Measurements from ENCODE around the gene IRX1.

IRX1 gene

DNA sequence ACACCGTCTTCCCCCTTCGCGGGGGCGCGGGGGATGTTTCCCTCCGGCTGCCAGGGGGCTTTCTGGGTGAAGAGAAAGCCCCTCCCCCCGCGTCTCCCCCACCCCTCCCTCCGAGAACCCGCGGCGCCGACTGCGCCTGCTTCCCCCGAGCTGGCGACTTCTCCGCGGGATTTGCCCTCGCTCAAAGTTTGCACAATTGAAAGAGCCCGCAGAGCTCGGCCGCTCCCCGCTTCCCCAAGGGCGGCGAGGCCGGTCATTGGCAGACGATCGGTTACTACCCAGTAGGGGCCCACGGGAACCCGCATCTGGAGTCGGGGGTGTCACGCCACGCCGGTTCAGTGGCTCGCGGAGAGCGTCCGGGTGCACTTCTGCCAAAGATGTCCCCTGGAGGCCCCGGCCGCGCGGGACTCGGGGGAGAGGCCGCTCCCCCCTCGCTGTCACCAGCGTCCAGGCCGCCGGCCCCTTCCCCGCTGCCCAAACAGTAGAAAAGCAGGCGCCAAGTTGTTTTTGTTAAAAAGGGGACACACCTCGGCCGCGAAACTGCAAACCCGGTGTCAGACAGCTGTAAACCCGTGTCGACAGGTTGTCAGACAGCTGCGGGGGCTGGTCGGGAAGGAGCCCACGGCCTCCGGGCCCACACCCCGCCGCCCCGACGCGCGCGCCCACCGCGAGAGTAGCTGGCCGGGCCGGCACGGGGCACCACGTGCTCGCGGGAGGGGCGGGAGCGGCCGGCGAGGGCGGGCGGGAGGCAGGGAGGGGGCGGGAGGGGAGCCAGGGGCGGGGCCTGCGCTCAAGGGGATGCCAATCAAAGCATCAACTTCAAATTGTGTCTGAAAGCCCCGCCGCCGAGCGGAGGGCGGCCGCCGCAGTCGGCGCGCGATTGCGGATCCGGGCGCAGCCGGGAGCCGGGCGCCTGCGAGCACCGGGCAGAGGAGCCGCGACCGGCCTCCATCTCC is at the start of gene IRX1:
Gene IRX1 (plus strand): TSS at position 827 of the 956 bp plus-strand sequence. CDS start 274 bp downstream, outside the sequence.
- peaks cover 1% of the 10 kb centered on the region for H3K36me3 Mint-ChIP-seq (ENCODE audit: low read depth)
- H3K4me3 Mint-ChIP-seq: no peak within 1 kb of the TSS
- H3K9me3 Mint-ChIP-seq: no peaks in the 10 kb centered on the region
- ATAC-seq: no peak
- no peak within 1 kb of the TSS for H3K27ac Mint-ChIP-seq
- H3K4me1 Mint-ChIP-seq: peaks cover 7% of the 10 kb centered on the region
- peaks cover 68% of the 10 kb centered on the region for H3K27me3 Mint-ChIP-seq
- no peak for DNase-seq

DNA sequence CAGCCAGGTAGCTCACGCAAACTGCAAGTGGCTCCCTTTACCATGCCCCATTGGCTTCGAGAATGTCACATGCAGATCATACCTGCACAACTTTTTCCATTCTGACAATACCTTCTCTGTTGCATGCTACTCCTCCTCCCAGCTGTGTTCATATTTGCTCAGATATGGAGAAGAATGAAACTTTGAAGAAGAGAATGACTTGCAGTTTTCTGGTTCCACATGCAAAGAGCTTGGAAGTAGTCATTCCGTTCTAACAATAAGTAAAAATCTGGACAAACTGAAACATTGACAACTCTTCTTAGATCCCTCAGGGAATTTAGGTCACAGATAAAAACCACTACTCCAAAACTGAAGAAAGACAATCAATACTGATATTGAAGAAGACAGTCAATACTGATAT is 49.6 kb upstream of the IRX1 start:
- Mint-ChIP-seq H3K4me3 (no peak overlapping the region), H3K27ac (no peak overlapping the region), H3K27me3 (no peaks in the 10 kb centered on the region), H3K4me1 (no peaks in the 10 kb centered on the region), H3K9me3 (no peaks in the 10 kb centered on the region), H3K36me3 (ENCODE audit: low read depth) (no peaks in the 10 kb centered on the region)
- ATAC-seq: no peak
- no peak for DNase-seq

DNA sequence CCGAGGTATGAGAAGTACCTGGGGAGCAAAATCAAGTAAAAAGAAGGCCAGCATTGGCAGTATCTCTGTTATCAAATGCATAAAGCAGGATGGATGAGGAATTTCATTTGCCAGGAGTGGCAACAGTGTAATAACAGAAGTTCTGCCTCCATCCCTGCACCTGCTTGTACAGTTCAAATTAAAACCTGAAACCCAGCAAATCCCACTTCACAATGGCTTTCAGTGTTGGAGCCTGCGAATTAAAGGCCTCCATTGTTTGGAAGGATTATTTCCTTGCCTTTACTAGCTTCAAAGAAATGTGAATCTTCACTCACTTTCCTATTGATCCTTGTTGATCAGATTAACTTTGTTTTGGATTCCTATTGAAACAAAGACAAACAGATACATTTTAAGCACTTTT is 31.5 kb upstream of the IRX1 start:
- H3K27ac Mint-ChIP-seq: no peak overlapping the region
- no peak overlapping the region for H3K4me3 Mint-ChIP-seq
- ATAC-seq: no peak
- H3K27me3 Mint-ChIP-seq: peaks cover 3% of the 10 kb centered on the region
- DNase-seq: no peak
- peaks cover 17% of the 10 kb centered on the region for H3K9me3 Mint-ChIP-seq
- no peaks in the 10 kb centered on the region for H3K4me1 Mint-ChIP-seq
- no peaks in the 10 kb centered on the region for H3K36me3 Mint-ChIP-seq (ENCODE audit: low read depth)

DNA sequence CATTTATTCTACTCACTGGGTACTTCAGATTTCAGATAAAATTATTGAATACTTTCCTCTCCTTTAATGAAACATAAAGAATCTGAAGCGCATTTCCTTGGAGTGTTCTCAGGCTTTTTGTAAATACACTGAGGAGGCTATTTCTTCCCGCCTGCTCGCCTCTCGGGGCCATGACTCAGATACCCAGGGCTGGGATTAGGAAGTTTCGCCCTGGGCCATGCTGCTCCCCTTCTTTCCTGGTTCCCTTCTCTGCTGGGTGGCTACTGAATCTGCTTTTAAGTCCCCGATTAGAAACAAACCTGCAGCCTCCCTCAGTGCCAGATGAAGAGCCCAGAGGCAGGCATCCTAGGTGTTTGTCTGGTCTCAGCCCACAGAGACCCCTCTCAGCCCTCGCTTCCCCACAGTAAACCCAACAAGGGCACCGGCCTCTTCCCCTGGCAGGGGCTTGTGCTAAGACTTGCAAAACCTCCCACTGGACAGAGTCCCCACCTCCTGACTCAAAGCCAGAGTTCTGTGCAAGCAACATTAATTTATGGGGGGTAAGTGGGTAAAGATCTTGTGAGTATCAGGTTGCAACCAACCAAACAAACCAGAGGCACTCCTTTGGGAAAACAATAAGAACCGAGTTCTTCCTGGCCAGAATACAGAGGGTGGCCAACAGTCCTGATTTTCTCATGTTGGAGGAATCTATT is 30.7 kb upstream of the IRX1 start:
- no peak for DNase-seq
- Mint-ChIP-seq H3K36me3 (ENCODE audit: low read depth) (no peaks in the 10 kb centered on the region), H3K27me3 (peaks cover 3% of the 10 kb centered on the region), H3K4me3 (no peak overlapping the region), H3K9me3 (peaks cover 17% of the 10 kb centered on the region), H3K4me1 (no peaks in the 10 kb centered on the region), H3K27ac (no peak overlapping the region)
- no peak for ATAC-seq

DNA sequence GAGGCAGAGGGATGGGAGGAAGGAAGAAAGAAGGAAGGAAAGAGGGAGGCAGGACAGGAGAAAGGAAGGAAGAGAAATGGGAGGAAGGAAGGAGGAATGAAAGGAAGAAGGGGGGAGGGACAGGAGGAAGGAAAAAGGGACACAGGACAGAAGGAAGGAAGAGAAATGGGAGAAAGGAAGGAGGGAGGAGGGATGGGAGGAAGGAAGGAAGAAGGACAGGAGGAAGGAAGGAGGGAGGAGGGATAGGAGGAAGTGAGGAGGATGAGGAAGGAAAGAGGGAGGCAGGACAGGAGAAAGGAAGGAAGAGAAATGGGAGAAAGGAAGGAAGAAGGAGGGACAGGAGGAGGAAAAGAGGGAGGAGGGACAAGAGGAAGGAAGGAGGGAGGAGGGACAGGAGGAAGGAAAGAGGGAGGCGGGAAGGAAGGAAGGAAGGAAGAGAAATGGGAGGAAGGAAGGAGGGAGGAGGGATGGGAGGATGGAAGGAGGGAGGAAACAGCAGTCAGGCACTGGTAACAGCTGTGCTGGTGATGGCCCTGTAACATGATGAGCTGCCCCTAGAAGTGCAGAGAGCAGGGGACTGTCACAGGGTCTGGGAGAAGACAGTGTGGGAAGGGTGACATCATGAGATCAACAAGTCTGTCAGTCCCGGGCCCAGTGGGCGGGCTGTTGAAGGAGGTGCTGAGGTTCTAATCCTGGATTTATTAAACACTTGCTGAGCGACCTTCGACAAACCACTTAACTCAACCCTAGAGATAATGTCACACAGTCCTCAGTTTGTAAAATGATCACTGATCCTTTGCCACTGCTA is 10.7 kb upstream of the IRX1 start:
- Mint-ChIP-seq H3K4me1 (no peaks in the 10 kb centered on the region), H3K9me3 (peaks cover 5% of the 10 kb centered on the region), H3K4me3 (no peak overlapping the region), H3K36me3 (ENCODE audit: low read depth) (no peaks in the 10 kb centered on the region), H3K27ac (no peak overlapping the region), H3K27me3 (peaks cover 24% of the 10 kb centered on the region)
- ATAC-seq (no peak), DNase-seq (no peak)

DNA sequence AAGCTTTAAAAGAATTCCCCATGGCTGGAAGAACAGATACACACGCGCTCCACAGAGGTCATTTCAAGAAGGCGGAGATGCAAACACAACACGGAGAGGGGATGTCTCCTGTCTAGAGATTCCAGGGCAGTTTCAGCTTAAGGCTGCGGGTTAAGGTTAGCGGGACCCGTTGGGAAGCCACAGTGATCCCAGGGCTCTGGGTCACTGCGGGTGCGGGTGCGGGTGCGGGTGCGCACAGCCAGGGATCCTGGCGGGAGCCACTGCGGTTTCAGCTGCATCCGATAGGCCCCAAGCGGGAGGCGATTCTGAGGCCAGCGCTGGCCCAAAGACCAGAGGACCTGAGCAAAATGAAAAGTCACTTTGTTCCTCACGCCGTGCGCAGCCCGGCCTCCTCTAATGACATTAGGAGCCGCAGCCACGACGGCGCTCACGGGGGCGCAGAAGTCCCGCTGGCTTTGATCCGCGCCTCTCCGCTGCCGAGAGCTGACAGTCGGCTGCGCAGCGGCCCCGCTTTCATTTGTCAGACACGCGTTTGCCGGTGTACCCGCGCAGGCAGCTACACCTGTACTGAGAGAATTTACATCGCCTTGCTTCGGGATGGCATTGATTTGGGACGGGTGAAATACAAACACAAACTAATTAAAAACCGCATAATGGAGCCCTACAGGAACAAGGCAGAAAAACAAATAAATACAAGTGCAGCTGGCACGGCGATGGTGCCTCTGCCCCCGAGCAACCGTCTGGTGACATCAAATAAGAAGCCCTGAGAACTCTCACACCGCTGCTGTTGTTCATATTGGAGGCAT is 5.3 kb upstream of the IRX1 start:
- no peak for DNase-seq
- Mint-ChIP-seq H3K4me3 (no peak overlapping the region), H3K9me3 (no peaks in the 10 kb centered on the region), H3K27me3 (peaks cover 53% of the 10 kb centered on the region), H3K27ac (no peak overlapping the region), H3K36me3 (ENCODE audit: low read depth) (no peaks in the 10 kb centered on the region), H3K4me1 (peaks cover 2% of the 10 kb centered on the region)
- no peak for ATAC-seq

DNA sequence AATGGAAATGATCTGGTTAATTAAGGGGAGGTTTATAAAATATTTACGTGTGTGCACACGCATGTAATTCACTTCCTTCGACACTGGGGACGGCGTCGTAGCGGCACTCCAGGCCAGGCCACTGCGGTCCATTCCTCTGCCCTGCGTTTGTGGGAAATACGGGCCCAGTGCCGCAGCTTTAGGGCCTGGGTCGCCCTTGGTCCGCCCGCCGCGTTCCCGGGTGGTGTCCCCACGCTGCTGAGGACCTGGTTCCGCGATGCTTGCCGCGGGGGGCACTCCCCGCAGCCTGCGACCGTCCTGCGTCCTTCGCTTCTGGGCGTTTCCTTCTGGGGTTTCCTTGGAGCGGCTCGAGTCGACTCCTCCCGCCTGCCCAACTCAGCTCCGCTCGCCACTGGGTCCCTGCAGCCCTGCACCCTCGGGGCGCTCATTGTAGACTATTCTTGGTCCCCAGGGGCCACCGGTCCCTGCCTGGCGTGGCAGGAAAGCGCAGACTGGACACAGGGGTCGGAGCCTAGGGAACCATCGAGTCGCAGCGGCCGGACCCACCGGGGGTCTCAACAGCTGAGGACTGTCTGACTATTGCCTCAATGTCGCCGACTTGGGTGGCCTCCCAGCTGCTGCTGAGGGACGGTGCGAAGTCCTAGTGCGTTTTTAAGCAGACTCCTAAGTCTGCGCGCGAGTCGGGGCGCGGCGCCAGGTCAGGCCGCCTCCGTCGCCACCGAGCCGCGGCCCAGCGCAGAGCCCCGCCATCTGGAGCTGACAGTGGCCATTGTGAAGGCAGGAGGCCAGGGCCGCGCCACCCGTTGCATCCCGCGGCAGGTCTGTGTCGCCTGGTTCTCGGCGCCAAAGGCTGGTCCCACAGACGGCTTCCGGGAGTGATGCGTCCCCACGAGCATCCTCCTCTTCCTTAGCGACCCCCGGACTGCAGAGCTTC is 4.4 kb upstream of the IRX1 start:
- Mint-ChIP-seq H3K4me3 (no peak overlapping the region), H3K27me3 (peaks cover 54% of the 10 kb centered on the region), H3K36me3 (ENCODE audit: low read depth) (no peaks in the 10 kb centered on the region), H3K4me1 (peaks cover 2% of the 10 kb centered on the region), H3K27ac (no peak overlapping the region), H3K9me3 (no peaks in the 10 kb centered on the region)
- ATAC-seq: no peak
- no peak for DNase-seq

DNA sequence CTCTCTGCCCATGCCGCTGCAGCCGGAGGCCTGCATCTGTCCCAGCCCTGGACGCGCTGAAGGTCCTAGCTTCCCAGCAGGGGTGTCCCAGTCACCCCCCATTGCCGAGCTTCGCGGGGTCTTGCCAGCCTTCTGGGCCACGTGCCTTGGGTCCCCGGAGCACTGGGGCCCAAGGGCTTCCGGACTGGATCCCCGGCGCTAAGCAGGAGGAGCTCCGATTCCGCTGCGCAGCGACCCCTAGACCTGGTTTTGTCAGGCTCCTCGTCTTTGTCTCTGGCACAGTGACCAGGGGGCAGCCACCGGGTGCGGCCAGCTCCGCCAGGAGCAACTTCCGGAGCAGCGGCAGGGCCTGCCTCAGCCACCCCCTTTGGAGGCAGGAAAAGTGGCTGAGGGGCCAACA is 3.3 kb upstream of the IRX1 start:
- no peaks in the 10 kb centered on the region for H3K36me3 Mint-ChIP-seq (ENCODE audit: low read depth)
- no peak for DNase-seq
- H3K27me3 Mint-ChIP-seq: peaks cover 60% of the 10 kb centered on the region
- no peak overlapping the region for H3K27ac Mint-ChIP-seq
- no peak overlapping the region for H3K4me3 Mint-ChIP-seq
- H3K4me1 Mint-ChIP-seq: peaks cover 5% of the 10 kb centered on the region
- no peak for ATAC-seq
- no peaks in the 10 kb centered on the region for H3K9me3 Mint-ChIP-seq

DNA sequence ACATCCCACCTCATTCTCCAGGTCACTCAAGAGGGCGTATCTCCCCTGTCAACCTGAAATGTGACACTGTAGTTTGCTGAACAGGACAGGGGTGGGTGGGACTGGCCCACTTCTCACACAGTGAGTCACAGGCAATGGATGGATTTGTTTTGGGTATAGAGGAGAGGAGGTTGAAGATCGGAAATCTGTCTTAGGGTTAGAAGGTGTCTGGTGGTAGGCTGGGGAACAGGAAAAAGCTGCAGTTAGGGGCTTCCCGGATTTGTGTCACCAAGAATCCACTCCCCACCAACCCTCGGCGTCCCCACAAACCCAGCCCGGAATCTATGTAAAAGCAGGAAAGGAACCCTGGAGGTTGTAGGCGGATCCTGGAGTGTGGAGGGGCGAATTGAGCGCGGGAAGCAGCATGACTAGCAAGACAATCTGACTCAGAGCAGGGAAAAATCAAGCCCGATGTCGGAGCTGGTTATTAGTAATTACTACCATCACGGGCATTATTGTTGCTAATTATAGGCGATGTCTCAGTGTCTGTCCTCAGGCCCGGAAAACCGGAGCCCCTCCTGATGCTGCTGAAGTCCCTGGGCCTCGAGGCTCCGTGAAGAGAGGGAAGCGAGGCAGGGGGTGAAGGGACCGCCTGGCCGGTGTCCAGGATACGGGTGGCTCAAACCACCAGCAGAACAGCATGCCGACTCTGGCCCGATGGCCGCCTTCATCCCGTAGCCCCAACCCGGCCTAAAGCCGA is 1.7 kb upstream of the IRX1 start:
- no peak for DNase-seq
- Mint-ChIP-seq H3K27me3 (peaks cover 69% of the 10 kb centered on the region), H3K4me3 (no peak overlapping the region), H3K36me3 (ENCODE audit: low read depth) (no peaks in the 10 kb centered on the region), H3K4me1 (peaks cover 5% of the 10 kb centered on the region), H3K9me3 (no peaks in the 10 kb centered on the region), H3K27ac (no peak overlapping the region)
- ATAC-seq: no peak

DNA sequence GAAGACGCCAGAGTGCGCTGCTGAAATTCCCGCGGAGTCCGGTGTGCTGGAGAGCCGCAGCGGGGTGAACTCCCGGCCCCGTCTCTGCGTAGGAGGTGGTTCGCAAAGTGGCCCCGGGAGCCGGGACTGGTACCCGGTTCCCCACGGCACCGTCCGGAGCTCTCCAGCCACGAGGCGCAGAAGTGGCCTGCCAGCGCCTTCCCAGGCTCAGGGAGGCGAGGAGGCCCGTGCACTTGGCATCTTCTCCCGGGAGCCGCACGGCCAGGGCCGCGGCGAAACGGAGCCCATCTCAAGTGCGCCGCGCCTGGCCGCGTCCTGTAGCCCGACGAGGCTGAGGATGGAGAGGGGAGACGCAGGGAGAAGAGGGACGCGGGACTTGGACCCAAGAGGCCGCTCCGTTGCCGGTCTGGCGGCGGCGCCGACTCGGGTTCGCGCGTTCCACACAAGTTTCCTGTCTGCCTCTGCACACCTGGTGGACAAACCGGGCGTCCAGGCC is 1.1 kb upstream of the IRX1 start:
- DNase-seq: no peak
- no peak for ATAC-seq
- Mint-ChIP-seq H3K36me3 (ENCODE audit: low read depth) (peaks cover 1% of the 10 kb centered on the region), H3K4me1 (peaks cover 7% of the 10 kb centered on the region), H3K27me3 (peaks cover 70% of the 10 kb centered on the region), H3K9me3 (no peaks in the 10 kb centered on the region), H3K4me3 (no peak overlapping the region), H3K27ac (no peak overlapping the region)

DNA sequence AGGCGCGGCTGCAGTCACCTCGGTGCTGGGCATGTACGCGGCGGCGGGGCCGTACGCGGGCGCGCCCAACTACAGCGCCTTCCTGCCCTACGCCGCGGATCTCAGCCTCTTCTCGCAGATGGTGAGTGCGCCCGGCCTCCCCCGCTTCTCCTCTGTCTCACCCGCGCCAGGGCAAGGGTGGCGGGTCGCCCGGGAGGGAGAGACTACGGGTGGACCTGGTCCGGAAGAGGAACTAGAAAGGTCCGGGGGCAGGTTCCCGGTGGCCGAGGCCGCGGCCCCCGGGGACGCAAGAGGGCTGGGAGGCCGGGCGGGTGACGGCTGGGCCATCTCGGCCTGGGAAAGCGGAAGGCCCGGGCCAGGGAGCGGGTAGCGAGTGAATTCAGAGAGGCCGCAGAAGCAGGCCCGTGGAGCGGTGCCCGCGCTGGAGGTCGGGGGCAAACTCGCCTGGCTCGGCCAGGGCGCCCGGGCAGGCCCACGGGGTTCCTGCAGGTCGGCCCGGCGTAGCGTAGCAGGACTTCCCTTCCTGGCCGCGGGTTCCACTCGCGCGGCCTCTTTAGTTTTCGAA is 711 bp downstream of the IRX1 start:
- no peak for DNase-seq
- no peak for ATAC-seq
- no peak overlapping the region for H3K27ac Mint-ChIP-seq
- no peak overlapping the region for H3K4me3 Mint-ChIP-seq
- peaks cover 71% of the 10 kb centered on the region for H3K27me3 Mint-ChIP-seq
- H3K36me3 Mint-ChIP-seq (ENCODE audit: low read depth): peaks cover 1% of the 10 kb centered on the region
- no peaks in the 10 kb centered on the region for H3K9me3 Mint-ChIP-seq
- peaks cover 7% of the 10 kb centered on the region for H3K4me1 Mint-ChIP-seq

DNA sequence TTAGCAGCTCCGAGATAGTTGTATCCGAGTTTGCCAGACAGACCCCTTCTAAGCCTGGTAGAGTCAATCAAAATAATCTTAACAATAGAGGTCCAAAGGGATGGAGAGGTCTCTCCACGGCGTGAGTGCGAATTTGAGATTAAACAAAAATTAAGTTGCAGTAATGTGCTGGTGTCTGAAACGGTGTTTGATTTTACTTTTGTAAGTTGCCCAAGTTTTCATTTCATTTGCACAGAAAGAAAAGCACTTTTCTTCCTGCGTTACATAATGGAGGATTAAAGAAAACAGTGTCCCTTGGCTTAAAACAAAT is 1.2 kb downstream of the IRX1 start:
- ATAC-seq: no peak
- no peak overlapping the region for H3K4me3 Mint-ChIP-seq
- peaks cover 5% of the 10 kb centered on the region for H3K36me3 Mint-ChIP-seq (ENCODE audit: low read depth)
- no peak for DNase-seq
- no peak overlapping the region for H3K27ac Mint-ChIP-seq
- H3K4me1 Mint-ChIP-seq: peaks cover 10% of the 10 kb centered on the region
- peaks cover 73% of the 10 kb centered on the region for H3K27me3 Mint-ChIP-seq
- no peaks in the 10 kb centered on the region for H3K9me3 Mint-ChIP-seq
